Measurements from ENCODE around the gene SMIM22.
A peak's percentile ranks its signal among the peaks of the same experiment; 100 is the strongest.

Gene SMIM22

GRCh38 chr16:4795828-4796572 is 831 bp downstream of the SMIM22 start:
- DNase-seq (ENCODE audit: low read depth, low spot score): no peak

GRCh38 chr16:4796982-4797804 is 2.0 kb downstream of the SMIM22 start:
- DNase-seq (ENCODE audit: low read depth, low spot score): no peak

- no peak for DNase-seq (ENCODE audit: low read depth, low spot score)
Observed at GRCh38 chr16:4797805-4798252, 2.7 kb downstream of the SMIM22 start.

- DNase-seq (ENCODE audit: low read depth, low spot score): no peak
Observed at GRCh38 chr16:4798456-4798855, 3.3 kb downstream of the SMIM22 start.

- no peak for DNase-seq (ENCODE audit: low read depth, low spot score)
Observed at GRCh38 chr16:4799171-4799855, 4.1 kb downstream of the SMIM22 start.

GRCh38 chr16:4800290-4801041 is 5.3 kb downstream of the SMIM22 start:
- no peak for DNase-seq (ENCODE audit: low read depth, low spot score)

GRCh38 chr16:4801051-4801961 is 6.1 kb downstream of the SMIM22 start:
- no peak for DNase-seq (ENCODE audit: low read depth, low spot score)

- no peak for DNase-seq (ENCODE audit: low read depth, low spot score)
Observed at GRCh38 chr16:4801962-4802658, 6.9 kb downstream of the SMIM22 start, which contains the start of gene ROGDI. ROGDI (minus strand) TSS chr16:4802633; CDS start chr16:4802571, 62 bp downstream.

GRCh38 chr16:4802659-4803287 is 7.6 kb downstream of the SMIM22 start:
- DNase-seq (ENCODE audit: low read depth, low spot score): peak; percentile 77

GRCh38 chr16:4803401-4803844 is 8.3 kb downstream of the SMIM22 start:
- DNase-seq (ENCODE audit: low read depth, low spot score): no peak

GRCh38 chr16:4803898-4804762 is 9.0 kb downstream of the SMIM22 start:
- DNase-seq (ENCODE audit: low read depth, low spot score): no peak

GRCh38 chr16:4805231-4805630 is 10.1 kb downstream of the SMIM22 start:
- DNase-seq (ENCODE audit: low read depth, low spot score): no peak

- DNase-seq (ENCODE audit: low read depth, low spot score): no peak
Observed at GRCh38 chr16:4806280-4806679, 11.1 kb downstream of the SMIM22 start.

- DNase-seq (ENCODE audit: low read depth, low spot score): no peak
Observed at GRCh38 chr16:4811242-4811641, 16.1 kb downstream of the SMIM22 start.

GRCh38 chr16:4811773-4812172 is 16.6 kb downstream of the SMIM22 start:
- DNase-seq (ENCODE audit: low read depth, low spot score): no peak

- no peak for DNase-seq (ENCODE audit: low read depth, low spot score)
Observed at GRCh38 chr16:4813251-4814003, 18.3 kb downstream of the SMIM22 start.

GRCh38 chr16:4814046-4814445 is 18.9 kb downstream of the SMIM22 start:
- no peak for DNase-seq (ENCODE audit: low read depth, low spot score)
